Activated T-helper 1 cell treated with Interleukin-2 at 50 U/mL for 16 hours (primary cell): ENCODE results near the gene M1AP.

Experiments
- DNase-seq: peaks from one replicate; pipeline ENCODE4 v3.0.0-alpha.2; 2020; ENCODE audit warnings: low read depth

Gene M1AP, protein sequence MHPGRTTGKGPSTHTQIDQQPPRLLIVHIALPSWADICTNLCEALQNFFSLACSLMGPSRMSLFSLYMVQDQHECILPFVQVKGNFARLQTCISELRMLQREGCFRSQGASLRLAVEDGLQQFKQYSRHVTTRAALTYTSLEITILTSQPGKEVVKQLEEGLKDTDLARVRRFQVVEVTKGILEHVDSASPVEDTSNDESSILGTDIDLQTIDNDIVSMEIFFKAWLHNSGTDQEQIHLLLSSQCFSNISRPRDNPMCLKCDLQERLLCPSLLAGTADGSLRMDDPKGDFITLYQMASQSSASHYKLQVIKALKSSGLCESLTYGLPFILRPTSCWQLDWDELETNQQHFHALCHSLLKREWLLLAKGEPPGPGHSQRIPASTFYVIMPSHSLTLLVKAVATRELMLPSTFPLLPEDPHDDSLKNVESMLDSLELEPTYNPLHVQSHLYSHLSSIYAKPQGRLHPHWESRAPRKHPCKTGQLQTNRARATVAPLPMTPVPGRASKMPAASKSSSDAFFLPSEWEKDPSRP

GRCh38 chr2:74648009-74648443, at the start of gene M1AP:
Gene M1AP, minus strand, starts transcription at chr2:74648330. Its CDS starts 8,055 bp downstream, at chr2:74640275.
- no peak for DNase-seq

DNA sequence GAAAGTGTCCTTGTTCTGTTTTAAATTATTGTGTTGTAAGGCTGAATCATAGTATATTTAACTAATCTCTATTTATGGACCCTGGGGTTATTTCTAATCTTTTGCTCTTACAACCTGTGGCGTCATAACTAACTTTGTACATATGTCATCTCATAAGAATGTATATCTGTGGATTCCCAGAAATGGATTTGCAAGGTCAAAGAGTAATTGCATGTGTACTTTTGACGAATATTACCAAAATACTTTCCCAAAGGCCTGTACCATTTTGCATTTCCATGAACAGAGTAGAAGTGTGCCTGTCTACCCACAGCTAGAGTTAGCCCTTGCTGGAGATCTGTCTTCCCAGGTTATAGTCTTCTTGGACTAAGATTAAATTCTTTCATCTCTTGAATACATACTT, 48.7 kb upstream of the M1AP start:
- DNase-seq: no peak

- DNase-seq: no peak
Measured at GRCh38 chr2:74695663-74696062, 47.5 kb upstream of the M1AP start.

- DNase-seq: no peak
Measured at GRCh38 chr2:74694281-74694680, 46.2 kb upstream of the M1AP start.

GRCh38 chr2:74693668-74694067, 45.5 kb upstream of the M1AP start:
- no peak for DNase-seq

GRCh38 chr2:74693213-74693612, 45.1 kb upstream of the M1AP start:
- no peak for DNase-seq

- no peak for DNase-seq
Measured at GRCh38 chr2:74691929-74692328, 43.8 kb upstream of the M1AP start.

DNA sequence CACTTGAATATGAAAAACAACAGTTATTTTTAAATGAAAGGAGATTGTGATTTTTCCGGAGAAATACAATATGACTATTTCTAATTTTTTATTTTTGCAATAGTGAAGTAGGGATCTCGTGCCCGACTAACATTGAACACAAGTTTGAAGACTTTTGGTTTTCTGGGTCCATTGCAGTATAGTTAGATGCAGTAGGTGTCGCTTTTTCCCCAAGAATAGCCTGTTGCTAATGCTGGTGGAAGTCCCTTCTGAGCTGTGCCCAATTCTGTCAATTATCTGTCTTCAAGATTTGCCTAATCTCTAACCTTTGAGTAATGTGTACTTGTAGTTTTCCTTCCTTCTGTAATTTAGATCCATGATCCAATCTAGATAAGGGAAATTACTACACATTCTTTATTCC, 42.4 kb upstream of the M1AP start:
- no peak for DNase-seq

DNA sequence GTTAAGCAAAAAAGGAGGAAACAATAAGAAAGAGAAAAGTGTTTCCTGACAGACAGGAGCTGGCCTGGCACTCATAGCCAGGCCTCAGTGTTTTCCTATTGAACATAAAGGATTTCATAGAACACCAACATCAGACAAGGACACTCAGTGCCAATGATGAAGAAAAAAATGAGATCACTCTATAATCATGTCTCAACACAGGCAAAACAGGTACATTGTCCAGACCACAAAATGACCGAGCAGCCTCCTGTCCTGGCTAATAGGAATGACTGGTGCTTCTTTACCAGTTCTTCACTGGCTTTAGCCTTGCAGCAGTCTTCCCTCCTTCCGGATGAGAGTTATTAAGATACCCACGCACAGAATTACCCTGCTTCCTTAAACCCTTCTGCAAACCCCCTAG, 41.5 kb upstream of the M1AP start:
- no peak for DNase-seq

- DNase-seq: no peak
Measured at GRCh38 chr2:74688881-74689280, 40.8 kb upstream of the M1AP start.

GRCh38 chr2:74685408-74685807, 37.3 kb upstream of the M1AP start:
- no peak for DNase-seq

DNA sequence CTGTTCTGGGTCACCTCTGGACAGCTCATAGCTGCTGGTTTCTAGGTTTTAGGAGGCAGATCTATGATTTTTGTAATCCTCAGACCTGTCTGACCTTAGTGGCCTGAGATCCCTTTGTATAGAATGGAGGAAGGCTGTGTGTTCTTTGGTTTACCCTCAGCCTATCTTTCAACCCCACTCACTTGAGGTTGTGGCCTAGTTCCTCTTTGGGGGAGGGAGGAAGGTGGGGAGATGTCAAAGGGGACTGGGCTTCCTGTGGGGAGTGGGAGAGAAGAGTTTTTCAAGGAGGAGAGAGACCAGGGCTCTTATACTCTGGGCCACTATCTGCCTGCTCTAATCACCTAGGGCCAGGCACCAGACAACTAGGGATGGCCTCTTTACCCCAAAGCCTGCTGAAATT, 34.4 kb upstream of the M1AP start:
- no peak for DNase-seq

GRCh38 chr2:74679615-74680014, 31.5 kb upstream of the M1AP start:
- DNase-seq: no peak

GRCh38 chr2:74676331-74676730, 28.2 kb upstream of the M1AP start:
- no peak for DNase-seq

- no peak for DNase-seq
Measured at GRCh38 chr2:74675090-74675489, 27.0 kb upstream of the M1AP start.

DNA sequence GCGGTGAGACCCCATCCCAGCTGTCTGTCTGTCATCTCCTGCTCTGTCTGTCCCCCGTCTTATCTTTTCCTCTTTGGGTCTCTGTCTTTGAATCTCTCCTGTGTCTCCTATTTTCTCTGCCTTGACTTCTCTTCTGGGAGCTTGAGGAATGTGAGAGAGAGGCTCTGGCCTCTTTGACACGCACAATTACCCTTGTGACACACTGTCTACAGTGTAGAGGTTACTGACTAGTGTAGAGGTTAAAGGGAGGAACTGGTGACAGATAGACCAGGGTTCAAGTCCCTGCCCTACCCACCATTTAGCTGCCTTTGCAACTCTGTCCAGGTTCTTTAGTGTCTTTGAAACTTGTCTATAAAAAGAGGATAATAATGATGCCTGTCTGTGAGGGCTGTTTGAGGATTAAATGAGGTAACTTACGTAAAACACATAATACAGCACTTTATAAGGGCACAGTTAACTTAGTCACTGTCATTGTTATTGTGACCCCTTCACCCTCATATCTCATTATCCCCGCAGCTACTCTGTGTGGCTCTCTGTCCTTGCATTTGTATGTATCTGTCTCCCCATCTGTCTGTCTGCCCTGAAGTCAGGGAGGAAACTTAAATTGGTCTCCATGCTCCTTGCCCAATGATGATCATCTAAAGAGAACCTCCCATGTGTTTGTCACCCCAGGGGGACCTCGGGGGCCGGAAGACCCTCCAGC, 25.8 kb upstream of the M1AP start:
- DNase-seq: no peak

DNA sequence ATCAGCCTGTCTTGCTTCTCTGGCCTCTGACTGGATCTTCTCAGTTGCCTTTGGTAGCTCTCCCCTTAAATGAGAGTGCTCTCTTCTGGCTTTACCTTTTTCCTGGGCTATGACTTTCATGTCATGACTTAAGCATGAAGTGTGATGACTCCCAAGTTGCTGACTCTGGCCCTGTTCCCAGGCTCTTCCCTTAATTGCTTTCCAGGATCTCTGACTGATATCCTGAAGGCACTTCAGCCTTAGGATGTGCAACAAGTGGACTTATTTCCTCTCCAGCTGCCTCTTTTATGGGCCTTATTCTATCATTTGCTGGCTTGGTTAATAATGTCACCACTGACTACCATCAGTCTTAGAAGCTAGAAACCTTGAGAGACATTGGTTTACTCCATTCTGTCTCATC, 23.3 kb upstream of the M1AP start:
- DNase-seq: no peak

DNA sequence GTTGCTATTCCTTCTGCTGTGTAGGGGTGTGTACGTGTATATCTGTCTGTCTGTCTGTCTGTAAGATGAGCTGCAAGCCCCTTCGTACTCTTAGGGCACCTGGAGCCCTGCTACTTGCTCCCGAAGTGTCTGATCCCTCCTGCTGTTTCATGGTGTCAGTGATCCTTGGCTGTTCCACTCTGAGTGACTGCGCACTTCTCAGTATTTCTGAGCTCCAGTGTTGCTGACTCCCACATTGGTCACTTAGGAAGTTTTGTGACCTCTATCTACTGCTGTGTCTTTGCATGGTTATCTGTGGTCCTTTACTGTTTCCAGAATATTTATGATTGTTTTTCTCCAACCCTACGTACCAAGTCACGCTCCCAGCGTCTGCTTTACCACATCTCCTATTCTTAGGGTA, 22.1 kb upstream of the M1AP start:
- DNase-seq: no peak

DNA sequence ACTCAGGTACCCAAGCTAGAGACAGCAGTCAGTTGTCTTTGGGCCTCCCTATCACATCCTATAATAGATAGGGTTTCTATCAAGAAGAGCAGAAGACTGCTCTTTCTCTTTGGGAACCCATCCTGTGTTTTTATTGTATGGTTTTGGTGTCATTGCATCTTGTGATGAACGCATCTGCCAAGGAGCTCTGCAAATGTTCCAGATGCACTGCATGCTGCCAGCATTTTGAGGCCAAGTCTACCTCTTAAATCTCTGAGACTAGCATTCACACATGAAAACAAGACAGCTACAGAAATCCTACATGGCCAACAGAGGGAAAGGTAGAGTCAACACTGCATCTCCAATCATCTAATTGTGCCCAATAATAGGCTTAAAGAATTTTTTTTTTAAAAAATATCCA, 20.0 kb upstream of the M1AP start:
- no peak for DNase-seq

DNA sequence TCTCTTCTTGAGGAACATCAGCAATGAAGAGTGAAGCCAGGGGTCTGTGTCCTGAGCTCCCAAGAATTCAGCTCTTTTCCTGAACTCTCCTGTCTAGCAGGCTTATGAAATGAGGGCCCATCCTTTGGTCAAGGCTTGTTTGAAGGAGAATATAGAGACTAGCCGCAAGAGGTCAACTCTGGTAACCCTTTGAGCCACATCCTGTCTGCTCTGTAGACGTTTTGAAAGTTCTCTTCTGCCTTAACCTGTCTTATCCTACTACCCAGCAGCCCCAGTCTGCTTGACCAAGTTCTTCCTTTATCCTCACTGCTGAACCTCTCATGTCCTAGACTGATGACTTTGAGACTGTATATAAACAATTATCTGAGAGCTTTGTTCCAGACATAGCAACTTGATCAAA, 11.3 kb upstream of the M1AP start:
- no peak for DNase-seq

GRCh38 chr2:74658516-74658915, 10.4 kb upstream of the M1AP start:
- DNase-seq: no peak

DNA sequence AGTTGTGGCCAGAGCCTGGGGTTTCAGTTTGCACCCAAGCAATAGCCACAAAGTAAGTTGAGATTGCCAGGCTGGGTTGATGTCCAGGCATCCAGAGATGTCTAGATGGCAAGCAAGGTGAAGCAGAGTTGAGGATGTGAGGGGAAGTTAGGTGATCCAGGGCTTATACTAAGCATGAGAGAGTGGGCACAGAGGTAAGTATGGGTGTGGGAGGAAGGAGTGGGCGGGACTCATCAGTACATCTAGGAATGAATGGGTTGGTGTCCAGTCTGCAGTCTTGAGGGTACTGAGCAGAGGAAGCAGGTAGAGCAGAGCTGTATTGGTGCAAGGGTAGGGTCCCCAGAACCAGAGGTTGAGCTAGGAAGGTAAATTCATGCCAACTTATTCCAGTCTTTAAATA, 7.4 kb upstream of the M1AP start:
- DNase-seq: no peak
